AG04449 (cell line): Measurements from ENCODE around the gene HOXA7.
A peak's percentile ranks its signal among the peaks of the same experiment; 100 is the strongest.

Source experiments
- CTCF ChIA-PET: fragments of 350-600 bp; formaldehyde crosslinking; extraction: SDS; loops from one replicate; lab custom pipeline; 2021; ENCODE audit warnings: antibody characterized with exemption; lab: Yijun Ruan, JAX
- POLR2A ChIA-PET: fragments of 400-600, 350-600 bp; formaldehyde crosslinking; extraction: SDS; loops from one replicate; lab custom pipeline; 2020; ENCODE audit warnings: antibody characterized with exemption, inconsistent platforms; lab: Yijun Ruan, JAX
- DNase-seq: peaks from one replicate; pipeline ENCODE4 v3.0.0-alpha.2; 2010; ENCODE audit warnings: low read depth, low spot score
- H3K4me3 ChIP-seq: 2 replicates; pipeline ENCODE4 v1.5.1; 2011; ENCODE audit warnings: low read depth, mild to moderate bottlenecking, control low read depth, low read length
- TF ChIP-seq, protein P1 (sequence below): IDR thresholded peaks from one replicate; pipeline ENCODE4 v1.5.1; 2011; ENCODE audit warnings: mild to moderate bottlenecking, moderate library complexity, low read length, control low read depth, inconsistent platforms; ENCODE audit not compliant: insufficient read depth; ENCODE audit errors: missing control alignments

The HOXA7 gene

DNA sequence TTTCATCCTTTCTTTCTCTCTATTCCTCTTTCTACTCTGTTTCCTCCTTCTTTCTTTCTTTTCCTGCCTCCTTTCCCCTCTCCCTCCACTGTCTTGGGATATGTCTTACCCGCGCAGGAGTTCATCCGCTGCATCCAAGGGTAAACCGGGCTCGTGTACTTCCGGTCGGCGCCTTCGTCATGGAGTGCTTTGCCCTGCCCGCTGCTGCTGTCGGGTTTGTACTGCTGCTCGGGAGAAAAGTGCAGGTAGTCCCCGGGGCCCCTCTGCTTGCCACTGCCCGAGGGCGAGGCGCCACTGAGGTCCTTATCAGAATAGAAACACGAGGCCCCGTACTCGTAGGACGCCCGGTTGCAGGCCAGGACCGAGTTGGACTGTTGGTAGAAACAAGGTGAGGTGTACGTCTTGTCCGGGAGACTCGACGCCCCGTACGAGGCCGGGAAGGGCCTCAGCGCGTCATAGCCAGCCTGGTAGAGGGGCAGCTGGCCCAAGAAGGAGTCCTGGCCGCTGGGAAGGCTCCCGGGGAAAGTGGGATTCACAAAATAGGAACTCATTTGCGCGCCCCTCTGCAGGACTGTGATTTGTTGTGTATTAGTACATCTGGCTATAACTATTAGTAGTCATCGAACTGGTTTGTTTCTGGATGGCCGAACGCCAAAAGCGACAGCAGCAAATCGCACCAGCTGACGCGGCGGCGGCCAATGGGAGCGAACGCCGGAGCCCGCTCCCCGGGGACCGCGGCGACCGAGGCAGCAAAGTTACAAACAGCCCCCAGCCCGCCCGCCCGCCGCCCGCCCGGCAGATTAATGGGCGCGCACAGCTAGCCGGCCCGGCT is 9.1 kb downstream of the HOXA7 start, which contains the start of gene HOXA6:
Gene HOXA6 (minus strand): TSS at position 576 of the 832 bp plus-strand sequence. CDS start 25 bp downstream, at position 551.
- peak within 1 kb of the TSS; percentile 33 for H3K4me3 ChIP-seq
- no peak for DNase-seq
- TF ChIP-seq, protein P1, sequence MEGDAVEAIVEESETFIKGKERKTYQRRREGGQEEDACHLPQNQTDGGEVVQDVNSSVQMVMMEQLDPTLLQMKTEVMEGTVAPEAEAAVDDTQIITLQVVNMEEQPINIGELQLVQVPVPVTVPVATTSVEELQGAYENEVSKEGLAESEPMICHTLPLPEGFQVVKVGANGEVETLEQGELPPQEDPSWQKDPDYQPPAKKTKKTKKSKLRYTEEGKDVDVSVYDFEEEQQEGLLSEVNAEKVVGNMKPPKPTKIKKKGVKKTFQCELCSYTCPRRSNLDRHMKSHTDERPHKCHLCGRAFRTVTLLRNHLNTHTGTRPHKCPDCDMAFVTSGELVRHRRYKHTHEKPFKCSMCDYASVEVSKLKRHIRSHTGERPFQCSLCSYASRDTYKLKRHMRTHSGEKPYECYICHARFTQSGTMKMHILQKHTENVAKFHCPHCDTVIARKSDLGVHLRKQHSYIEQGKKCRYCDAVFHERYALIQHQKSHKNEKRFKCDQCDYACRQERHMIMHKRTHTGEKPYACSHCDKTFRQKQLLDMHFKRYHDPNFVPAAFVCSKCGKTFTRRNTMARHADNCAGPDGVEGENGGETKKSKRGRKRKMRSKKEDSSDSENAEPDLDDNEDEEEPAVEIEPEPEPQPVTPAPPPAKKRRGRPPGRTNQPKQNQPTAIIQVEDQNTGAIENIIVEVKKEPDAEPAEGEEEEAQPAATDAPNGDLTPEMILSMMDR = no peak
- POLR2A ChIA-PET = no interaction called here
- CTCF ChIA-PET = interaction anchor here (1.2 to 4.7 kb wide), 5 partner anchors 11 to 294 kb away, joined by 3 to 34 read pairs (median 22); partner anchors contain the start of gene HOXA7

DNA sequence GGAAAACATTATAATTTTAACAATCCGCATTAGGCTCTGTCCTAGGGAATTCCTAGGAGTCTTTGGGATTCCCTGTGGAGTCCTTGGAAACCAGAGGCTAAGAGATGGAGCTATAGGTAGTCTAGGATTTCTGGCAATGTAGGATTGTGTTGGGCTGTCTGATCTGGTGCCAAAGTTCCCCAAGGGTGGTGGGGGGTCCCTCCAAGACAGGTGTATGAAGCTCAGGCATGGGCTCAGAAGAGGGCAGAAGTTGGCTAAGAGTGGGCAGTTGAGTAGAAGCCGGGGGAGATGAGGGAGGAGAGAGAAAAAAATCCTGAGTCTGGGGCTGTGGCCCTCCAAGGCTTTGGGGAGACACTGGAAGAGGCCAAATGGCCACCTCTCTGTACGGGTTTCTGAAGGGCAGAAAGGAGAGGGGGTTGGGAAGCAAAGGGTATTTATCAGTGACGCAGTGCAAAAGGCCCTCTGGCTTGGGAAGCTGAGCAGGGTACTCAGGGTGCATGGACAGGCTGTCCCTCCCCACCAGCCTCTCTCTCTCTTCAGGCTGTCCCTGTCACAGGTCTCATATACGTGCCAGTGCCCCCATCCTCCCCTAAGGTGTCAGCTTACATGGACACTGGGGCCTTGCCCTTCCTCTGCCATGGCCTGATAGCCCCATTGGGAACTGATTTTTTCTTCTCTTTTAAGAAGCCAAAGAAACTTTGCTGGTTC is 9.8 kb downstream of the HOXA7 start:
- TF ChIP-seq, protein P1 = no peak
- no peak for DNase-seq
- POLR2A ChIA-PET = no interaction called here
- CTCF ChIA-PET = interaction anchor here (1.2 to 4.7 kb wide), 2 partner anchors 15 to 19 kb away, joined by 3 to 26 read pairs; no protein-coding TSS in a partner anchor
- H3K4me3 ChIP-seq = no peak overlapping the region

DNA sequence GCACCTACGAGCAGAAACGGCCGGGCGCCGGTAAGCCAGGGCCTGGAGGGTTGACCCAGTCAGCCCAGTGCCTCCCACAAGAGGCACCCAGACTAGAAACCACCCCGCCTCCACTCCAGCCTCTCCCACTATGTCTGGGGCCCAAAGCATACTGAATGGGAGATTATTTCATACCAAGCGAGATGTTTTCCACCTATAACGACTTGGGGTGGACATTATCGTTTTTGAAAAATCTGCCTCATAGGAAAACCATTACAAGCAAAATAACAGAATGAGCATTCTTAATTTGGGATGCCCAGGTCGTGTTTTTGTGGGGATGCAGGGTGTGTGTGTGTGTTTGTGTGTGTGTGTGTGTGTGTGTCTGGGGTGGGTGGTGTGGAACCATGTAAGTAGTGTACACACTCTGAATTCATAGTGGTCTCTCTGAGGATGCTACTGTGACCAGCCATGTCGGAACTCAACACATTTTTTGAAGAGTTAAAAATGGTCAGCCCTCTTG is 10.5 kb downstream of the HOXA7 start:
- H3K4me3 ChIP-seq = no peak overlapping the region
- POLR2A ChIA-PET = no interaction called here
- no peak for DNase-seq
- CTCF ChIA-PET = interaction anchor here (1.1 to 6.5 kb wide), 6 partner anchors 16 to 464 kb away, joined by 3 to 71 read pairs (median 8); no protein-coding TSS in a partner anchor
- TF ChIP-seq, protein P1 = no peak

DNA sequence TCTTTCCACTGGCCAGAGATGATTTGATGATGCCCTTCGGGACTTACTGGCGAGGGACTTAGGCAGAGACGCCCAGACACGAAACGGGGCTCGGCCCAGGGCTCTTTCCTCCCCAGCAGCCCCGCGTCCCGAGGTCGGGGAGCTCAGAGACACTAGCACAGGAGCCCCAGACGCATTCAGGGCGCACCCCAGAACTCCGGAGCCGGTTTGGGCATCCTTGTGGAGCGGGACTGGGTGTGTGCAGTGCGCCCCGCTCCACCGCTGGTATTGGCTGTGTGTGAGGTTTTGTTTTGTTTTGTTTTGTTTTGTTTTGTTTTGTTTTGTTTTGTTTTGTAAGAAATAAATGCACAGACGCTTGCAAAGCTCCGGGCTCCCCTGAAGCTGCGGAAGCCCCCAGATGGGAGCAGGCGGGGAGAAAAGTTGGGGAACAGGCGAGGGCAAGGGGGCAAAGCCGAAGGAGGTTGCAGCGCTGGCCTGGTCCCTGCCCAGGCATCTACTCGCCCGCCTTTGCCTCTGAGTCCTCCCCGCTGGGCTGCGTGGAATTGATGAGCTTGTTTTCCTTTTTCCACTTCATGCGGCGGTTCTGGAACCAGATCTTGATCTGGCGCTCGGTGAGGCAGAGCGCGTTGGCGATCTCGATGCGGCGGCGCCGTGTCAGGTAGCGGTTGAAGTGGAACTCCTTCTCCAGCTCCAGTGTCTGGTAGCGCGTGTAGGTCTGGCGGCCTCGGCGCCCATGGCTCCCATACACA is 11.1 kb downstream of the HOXA7 start:
- ChIA-PET POLR2A (no interaction called here), CTCF (interaction anchor here (1.1 to 6.6 kb wide), 8 partner anchors 10 to 464 kb away, joined by 3 to 71 read pairs (median 22); partner anchors contain the start of genes HOXA4 and HOXA7)
- TF ChIP-seq, protein P1 = no peak
- no peak overlapping the region for H3K4me3 ChIP-seq
- no peak for DNase-seq

DNA sequence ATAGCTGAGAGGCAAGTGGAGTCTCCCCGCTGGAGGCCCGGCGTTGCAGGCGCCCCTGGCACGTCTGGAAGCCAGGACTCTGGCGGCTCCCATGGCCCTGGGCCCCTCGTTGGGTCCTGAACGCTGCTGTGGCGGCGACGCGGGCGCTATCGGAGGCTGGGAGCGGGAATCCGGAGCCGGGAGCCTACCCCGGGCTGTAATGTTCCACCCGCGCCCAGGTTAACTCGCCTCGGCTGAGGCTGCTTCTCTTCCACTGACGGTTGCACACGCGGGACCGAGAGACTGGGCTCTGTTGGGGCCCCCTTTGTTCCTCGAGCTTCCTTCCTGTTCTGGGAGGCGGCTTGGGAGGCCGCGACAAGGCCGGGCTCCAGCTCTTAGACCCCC is 11.7 kb downstream of the HOXA7 start:
- POLR2A ChIA-PET = no interaction called here
- no peak for DNase-seq
- H3K4me3 ChIP-seq = no peak overlapping the region
- CTCF ChIA-PET = interaction anchor here (1.1 to 6.6 kb wide), 9 partner anchors 11 to 470 kb away, joined by 3 to 71 read pairs (median 19); partner anchors contain the start of genes HOXA4 and HOXA7
- TF ChIP-seq, protein P1 = no peak
